ENCODE data around the gene KCNC1. TPM values are rescaled to one million over a fixed set of nuclear protein-coding genes. Genes with fewer than 3 reads are reported as not detected.

The KCNC1 gene
- total RNA-seq, 1 donor from 2014 or later: not detected

DNA sequence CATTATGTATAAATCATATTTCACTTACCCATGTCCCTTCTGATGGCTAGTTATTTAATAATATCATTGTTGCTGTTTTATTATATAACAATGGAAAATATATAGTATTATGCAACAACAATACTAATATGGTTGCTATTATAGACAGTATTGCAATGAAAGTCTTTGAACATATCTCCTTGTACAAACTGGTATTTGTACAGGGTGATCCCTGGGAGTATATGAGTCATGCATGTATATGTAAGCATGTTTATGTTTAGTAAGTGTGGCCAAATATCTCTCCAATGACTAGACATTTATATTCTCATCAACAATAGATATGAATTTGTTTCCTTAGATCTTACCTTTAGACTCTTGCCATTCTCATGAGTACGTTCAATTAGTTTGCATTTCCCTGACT, 55.9 kb downstream of the KCNC1 start:
- no peaks in the 10 kb centered on the region for H3K4me1 Mint-ChIP-seq (ENCODE audit: low read depth)
- no peaks in the 10 kb centered on the region for H3K9me3 Mint-ChIP-seq
- no peaks in the 10 kb centered on the region for H3K36me3 Mint-ChIP-seq (ENCODE audit: low read depth)
- H3K27ac Mint-ChIP-seq: no peak overlapping the region
- H3K4me3 Mint-ChIP-seq: no peak overlapping the region
- DNase-seq (ENCODE audit: low spot score): no peak
- no peaks in the 10 kb centered on the region for H3K27me3 Mint-ChIP-seq (ENCODE audit: insufficient read depth)
- intact Hi-C loops (cut with micrococcal nuclease): no loop called here

DNA sequence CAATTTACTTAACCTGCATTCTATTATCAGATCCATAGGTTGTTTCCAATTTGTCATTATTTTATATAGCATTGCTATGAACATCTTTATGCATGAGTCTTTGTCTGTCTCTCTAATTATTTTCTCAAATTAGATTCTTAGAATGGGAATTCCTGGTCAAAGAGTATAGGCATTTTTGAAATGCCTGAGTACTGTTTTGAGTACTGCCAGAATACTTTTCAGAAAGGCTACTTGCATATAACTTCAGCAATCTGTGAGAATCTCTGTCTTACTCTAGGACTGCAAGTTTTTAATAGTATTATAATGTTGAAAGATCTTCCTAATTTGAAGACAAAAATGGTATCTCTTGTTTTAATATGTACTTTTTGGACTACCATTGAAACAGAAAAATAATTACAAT, 56.6 kb downstream of the KCNC1 start:
- intact Hi-C loops (cut with micrococcal nuclease): no loop called here
- H3K4me1 Mint-ChIP-seq (ENCODE audit: low read depth): no peaks in the 10 kb centered on the region
- no peaks in the 10 kb centered on the region for H3K27me3 Mint-ChIP-seq (ENCODE audit: insufficient read depth)
- H3K4me3 Mint-ChIP-seq: no peak overlapping the region
- H3K36me3 Mint-ChIP-seq (ENCODE audit: low read depth): no peaks in the 10 kb centered on the region
- no peak for DNase-seq (ENCODE audit: low spot score)
- H3K27ac Mint-ChIP-seq: no peak overlapping the region
- no peaks in the 10 kb centered on the region for H3K9me3 Mint-ChIP-seq

DNA sequence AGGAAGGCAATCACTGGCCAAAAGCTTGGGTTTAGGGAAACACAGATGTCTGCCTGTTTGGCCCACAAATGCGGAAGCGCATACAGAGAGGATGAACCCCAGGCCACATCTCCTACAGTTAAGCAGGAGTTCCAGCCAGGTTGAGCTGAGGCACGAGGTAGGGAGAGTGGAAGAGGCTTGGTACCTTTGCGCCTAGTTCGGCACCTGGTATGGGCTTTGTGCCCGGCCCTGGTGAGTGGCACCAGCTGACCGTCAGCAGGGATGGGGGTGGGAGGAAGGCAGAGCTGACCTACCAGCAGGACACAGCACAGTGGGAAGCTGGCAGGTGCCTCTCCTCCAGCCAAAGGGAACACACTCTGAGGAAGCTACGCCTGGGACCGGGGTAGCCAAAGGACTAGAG, 57.6 kb downstream of the KCNC1 start:
- no peak overlapping the region for H3K27ac Mint-ChIP-seq
- no peaks in the 10 kb centered on the region for H3K4me1 Mint-ChIP-seq (ENCODE audit: low read depth)
- DNase-seq (ENCODE audit: low spot score): no peak
- intact Hi-C loops (cut with micrococcal nuclease): no loop called here
- no peaks in the 10 kb centered on the region for H3K36me3 Mint-ChIP-seq (ENCODE audit: low read depth)
- no peak overlapping the region for H3K4me3 Mint-ChIP-seq
- H3K9me3 Mint-ChIP-seq: no peaks in the 10 kb centered on the region
- no peaks in the 10 kb centered on the region for H3K27me3 Mint-ChIP-seq (ENCODE audit: insufficient read depth)

DNA sequence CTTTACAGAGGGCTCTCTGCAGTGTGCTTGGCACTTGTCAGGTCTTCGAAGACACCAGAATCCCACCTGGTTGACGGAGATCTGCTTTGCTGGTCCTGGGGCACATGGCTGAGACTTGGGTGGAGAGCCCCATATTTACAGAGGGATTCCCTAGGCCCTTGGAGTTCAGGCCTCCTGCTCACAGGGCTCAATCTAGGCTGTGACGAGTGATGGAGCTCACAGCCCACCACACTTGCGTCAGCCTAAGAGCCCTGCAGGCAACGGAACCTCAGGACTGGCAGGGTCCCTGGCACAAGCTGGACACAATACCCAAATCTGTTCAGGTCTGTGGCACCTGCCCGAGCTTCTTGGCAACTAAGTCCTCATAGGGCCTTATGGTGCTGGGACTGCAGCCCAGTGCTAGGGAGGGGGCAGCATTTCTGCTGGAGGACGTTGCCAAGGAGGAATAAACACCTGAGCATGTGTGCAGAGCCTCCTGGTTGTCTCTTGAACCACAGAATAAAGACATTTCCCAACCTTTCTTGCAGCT, 59.1 kb downstream of the KCNC1 start:
- Mint-ChIP-seq H3K9me3 (no peaks in the 10 kb centered on the region), H3K27me3 (ENCODE audit: insufficient read depth) (no peaks in the 10 kb centered on the region)
- intact Hi-C loops (cut with micrococcal nuclease): no loop called here

DNA sequence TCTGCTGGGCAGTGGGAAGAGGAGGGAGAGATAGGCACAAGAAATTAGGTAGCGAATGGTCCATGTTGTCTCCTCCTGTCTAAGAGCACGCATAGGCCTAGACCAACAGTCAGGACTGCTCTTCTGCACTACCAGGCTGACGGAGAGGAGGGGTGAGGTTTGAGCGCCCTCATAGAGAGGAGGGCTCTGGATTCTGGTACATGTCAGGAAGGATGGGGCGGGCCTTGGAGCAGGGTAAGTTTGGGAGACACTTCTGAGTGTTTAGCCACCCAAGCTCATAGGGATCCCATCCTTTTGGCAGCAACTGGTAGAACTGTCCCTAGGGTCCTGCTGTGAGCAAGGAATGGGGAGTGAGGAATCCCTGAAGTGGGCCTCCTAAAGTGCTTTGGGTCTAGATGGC, 60.4 kb downstream of the KCNC1 start:
- Mint-ChIP-seq H3K4me1 (ENCODE audit: low read depth) (no peaks in the 10 kb centered on the region), H3K4me3 (no peak overlapping the region), H3K9me3 (no peaks in the 10 kb centered on the region), H3K36me3 (ENCODE audit: low read depth) (no peaks in the 10 kb centered on the region), H3K27ac (no peak overlapping the region), H3K27me3 (ENCODE audit: insufficient read depth) (no peaks in the 10 kb centered on the region)
- intact Hi-C loops (cut with micrococcal nuclease): no loop called here
- DNase-seq (ENCODE audit: low spot score): no peak

More for the DNA sequence above, 59.1 kb downstream of the KCNC1 start:
- Mint-ChIP-seq H3K4me3 (no peak overlapping the region), H3K4me1 (ENCODE audit: low read depth) (no peaks in the 10 kb centered on the region), H3K27ac (no peak overlapping the region), H3K36me3 (ENCODE audit: low read depth) (no peaks in the 10 kb centered on the region)
- no peak for DNase-seq (ENCODE audit: low spot score)

DNA sequence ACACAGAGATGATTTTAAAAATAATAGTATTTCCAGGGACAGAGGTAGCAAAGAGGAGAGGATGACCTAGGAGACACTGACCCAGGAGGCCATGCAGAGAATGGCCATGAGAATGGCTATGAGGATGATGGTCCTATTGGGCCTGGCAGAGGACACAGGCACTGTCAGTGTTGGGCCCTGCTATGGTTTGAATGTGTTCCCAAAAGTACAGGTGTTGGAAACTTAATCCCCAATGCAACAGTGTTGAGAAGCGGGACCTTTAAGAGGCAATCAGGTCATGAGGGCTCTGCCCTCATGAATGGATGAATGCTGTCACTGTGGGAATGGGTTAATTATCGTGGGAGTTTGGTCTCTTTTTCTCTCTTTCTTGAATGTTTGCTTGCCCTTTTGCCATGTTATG, 61.6 kb downstream of the KCNC1 start:
- DNase-seq (ENCODE audit: low spot score): no peak
- Mint-ChIP-seq H3K4me1 (ENCODE audit: low read depth) (no peaks in the 10 kb centered on the region), H3K9me3 (no peaks in the 10 kb centered on the region), H3K36me3 (ENCODE audit: low read depth) (no peaks in the 10 kb centered on the region), H3K27ac (no peak overlapping the region), H3K4me3 (no peak overlapping the region), H3K27me3 (ENCODE audit: insufficient read depth) (no peaks in the 10 kb centered on the region)
- intact Hi-C loops (cut with micrococcal nuclease): no loop called here

DNA sequence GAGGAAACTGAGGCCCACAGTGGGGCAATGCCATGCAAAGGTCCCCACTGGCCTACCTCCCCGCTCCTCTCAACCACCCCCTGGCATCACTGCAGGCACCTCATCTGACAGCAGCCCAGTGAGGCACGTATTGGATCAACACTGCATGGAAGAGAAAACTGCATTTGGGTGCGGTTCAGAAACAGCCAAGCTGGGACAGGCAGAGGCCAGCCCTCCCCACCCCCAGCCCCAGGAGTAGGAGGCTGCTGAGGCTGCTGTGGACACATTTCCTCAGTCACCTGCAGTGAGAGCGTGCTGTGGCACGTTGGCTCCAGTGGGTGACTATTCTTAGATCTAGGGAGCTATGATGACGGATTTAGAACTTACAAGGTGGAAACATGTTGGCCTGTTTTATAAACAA, 63.7 kb downstream of the KCNC1 start:
- intact Hi-C loops (cut with micrococcal nuclease): no loop called here
- Mint-ChIP-seq H3K27ac (no peak overlapping the region), H3K27me3 (ENCODE audit: insufficient read depth) (no peaks in the 10 kb centered on the region), H3K4me1 (ENCODE audit: low read depth) (no peaks in the 10 kb centered on the region), H3K9me3 (no peaks in the 10 kb centered on the region), H3K36me3 (ENCODE audit: low read depth) (no peaks in the 10 kb centered on the region), H3K4me3 (no peak overlapping the region)
- no peak for DNase-seq (ENCODE audit: low spot score)

DNA sequence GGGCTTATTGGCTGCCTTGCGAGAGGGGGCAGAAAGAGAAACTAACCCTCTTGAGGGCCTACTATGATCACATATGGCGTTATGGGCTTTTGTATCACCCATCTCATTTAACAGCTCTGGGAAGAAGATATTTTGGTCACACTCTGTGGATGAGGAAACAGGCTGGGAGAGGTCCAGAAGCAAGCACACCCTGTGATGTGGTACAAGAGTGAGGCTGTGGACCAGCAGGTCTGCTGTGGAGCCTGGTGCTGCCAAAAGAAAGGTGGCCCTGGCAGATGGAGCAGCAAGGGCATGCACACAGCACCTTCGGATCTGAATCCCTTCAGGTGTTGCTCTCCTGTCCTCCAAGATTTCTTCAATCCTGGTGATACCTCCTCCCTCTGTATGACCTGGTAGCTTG, 64.1 kb downstream of the KCNC1 start:
- no peaks in the 10 kb centered on the region for H3K4me1 Mint-ChIP-seq (ENCODE audit: low read depth)
- H3K36me3 Mint-ChIP-seq (ENCODE audit: low read depth): no peaks in the 10 kb centered on the region
- no peaks in the 10 kb centered on the region for H3K9me3 Mint-ChIP-seq
- no peak overlapping the region for H3K4me3 Mint-ChIP-seq
- intact Hi-C loops (cut with micrococcal nuclease): no loop called here
- DNase-seq (ENCODE audit: low spot score): no peak
- no peaks in the 10 kb centered on the region for H3K27me3 Mint-ChIP-seq (ENCODE audit: insufficient read depth)
- H3K27ac Mint-ChIP-seq: no peak overlapping the region

DNA sequence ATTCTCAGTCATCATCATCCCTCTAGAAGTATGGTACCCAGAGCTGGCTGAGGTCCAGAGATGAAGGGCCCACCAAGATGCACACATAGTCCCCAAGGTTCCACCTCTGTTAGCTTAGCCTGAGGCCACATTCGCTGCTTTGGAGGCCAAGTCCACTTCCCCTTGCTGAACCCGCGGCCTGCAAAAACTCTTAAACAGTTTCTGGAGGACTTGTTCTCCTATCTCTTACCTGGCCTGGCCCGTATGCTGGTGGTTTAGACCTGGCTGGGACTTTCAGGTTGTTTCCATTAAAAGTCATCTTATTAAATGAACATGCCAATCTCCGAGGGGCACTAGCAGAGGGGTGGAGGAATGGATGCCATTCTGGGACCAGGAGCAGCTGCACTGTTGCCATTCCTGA, 64.6 kb downstream of the KCNC1 start:
- Mint-ChIP-seq H3K27me3 (ENCODE audit: insufficient read depth) (no peaks in the 10 kb centered on the region), H3K9me3 (no peaks in the 10 kb centered on the region), H3K4me1 (ENCODE audit: low read depth) (no peaks in the 10 kb centered on the region), H3K27ac (no peak overlapping the region), H3K4me3 (no peak overlapping the region), H3K36me3 (ENCODE audit: low read depth) (no peaks in the 10 kb centered on the region)
- intact Hi-C loops (cut with micrococcal nuclease): no loop called here
- DNase-seq (ENCODE audit: low spot score): no peak

DNA sequence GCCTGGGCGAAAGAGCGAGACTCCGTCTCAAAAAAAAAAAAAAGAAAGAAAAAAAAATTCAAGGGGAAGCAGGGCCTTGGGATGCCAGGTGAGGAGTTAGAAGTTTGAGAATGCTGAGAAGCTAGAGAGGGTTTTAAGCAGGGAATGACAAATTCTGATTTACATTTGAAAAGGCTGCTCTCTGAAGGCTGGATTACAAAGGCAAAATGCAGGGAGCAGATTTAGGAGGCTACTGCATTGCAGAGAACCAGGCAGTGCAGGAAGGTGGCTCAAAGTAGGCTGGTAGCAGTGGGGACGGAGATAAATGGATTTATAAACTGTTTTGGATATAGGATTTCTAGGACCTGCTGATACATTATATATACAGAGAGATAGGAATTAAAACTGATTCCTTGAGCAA, 66.6 kb downstream of the KCNC1 start:
- Mint-ChIP-seq H3K4me1 (ENCODE audit: low read depth) (no peaks in the 10 kb centered on the region), H3K9me3 (no peaks in the 10 kb centered on the region), H3K36me3 (ENCODE audit: low read depth) (no peaks in the 10 kb centered on the region), H3K27ac (no peak overlapping the region), H3K4me3 (no peak overlapping the region), H3K27me3 (ENCODE audit: insufficient read depth) (no peaks in the 10 kb centered on the region)
- intact Hi-C loops (cut with micrococcal nuclease): no loop called here
- no peak for DNase-seq (ENCODE audit: low spot score)

DNA sequence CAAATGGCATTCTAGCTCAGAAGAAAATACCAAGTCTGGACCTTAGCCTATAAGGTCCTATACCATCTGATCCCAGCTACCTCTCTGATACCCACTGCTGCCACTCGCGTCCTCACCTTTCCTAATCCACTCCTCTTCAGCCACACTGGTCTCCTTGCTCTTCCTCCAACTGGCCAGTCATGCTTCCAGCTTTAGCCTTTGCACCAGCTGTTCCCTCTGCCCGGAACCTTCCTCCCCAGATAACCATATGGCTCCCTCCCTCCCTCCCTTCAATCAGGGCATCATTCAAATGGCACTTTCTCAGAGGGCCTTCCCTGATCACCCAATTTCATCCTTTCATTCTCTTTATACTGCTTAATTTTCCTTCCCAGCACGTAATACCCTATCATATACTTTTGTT, 67.9 kb downstream of the KCNC1 start:
- Mint-ChIP-seq H3K9me3 (no peaks in the 10 kb centered on the region), H3K36me3 (ENCODE audit: low read depth) (no peaks in the 10 kb centered on the region), H3K4me3 (no peak overlapping the region), H3K27me3 (ENCODE audit: insufficient read depth) (no peaks in the 10 kb centered on the region), H3K4me1 (ENCODE audit: low read depth) (no peaks in the 10 kb centered on the region), H3K27ac (no peak overlapping the region)
- no peak for DNase-seq (ENCODE audit: low spot score)
- intact Hi-C loops (cut with micrococcal nuclease): no loop called here

DNA sequence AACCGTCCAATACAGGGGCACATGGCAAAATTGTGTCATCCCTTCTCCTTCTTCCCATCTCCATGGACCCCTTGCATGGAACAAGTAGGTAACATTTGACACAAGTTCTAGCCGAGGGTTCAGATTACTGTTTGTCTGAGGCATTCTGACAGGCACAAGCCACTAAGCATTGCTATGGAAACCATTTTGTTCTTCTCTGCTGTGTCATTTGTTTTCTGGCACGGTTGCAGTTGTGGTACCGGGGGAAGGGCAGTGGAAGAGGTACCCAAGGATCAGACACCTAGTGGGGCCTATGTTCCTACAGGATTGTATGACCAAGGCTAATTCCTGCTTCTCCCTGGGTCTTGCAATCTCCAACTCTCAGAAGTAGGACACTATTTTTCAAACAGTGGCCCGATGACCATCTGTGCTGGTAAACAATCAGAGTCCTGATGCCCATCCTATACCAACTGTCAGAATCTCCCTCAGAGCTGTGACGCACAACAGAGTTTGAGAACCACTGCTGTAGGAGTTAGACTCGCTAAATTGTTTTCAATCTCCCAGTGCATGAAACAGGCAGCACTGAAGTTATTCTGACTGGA, 69.3 kb downstream of the KCNC1 start:
- H3K36me3 Mint-ChIP-seq (ENCODE audit: low read depth): no peaks in the 10 kb centered on the region
- no peak overlapping the region for H3K27ac Mint-ChIP-seq
- H3K4me1 Mint-ChIP-seq (ENCODE audit: low read depth): no peaks in the 10 kb centered on the region
- no peak for DNase-seq (ENCODE audit: low spot score)
- no peak overlapping the region for H3K4me3 Mint-ChIP-seq
- no peaks in the 10 kb centered on the region for H3K9me3 Mint-ChIP-seq
- intact Hi-C loops (cut with micrococcal nuclease): no loop called here
- no peaks in the 10 kb centered on the region for H3K27me3 Mint-ChIP-seq (ENCODE audit: insufficient read depth)

DNA sequence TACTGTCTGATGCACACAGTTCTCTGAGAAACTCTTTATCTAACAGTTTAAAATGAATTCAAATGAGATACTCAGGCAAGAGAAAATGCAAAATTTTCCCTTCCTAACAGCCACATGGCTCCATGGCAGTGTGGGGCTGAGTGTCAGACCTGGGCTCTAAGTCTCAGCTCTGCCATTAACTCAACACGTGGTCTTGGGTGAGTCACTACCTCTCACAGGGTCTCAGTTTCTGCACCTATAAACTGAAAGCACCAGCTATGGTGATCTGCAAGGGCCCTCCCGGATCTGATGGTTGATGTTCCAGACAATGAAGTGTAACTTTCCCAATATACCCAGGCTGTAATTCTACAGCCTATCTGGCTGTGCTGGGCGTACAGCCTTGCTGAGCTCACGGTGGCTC, 70.5 kb downstream of the KCNC1 start:
- intact Hi-C loops (cut with micrococcal nuclease): no loop called here
- H3K36me3 Mint-ChIP-seq (ENCODE audit: low read depth): no peaks in the 10 kb centered on the region
- no peaks in the 10 kb centered on the region for H3K27me3 Mint-ChIP-seq (ENCODE audit: insufficient read depth)
- H3K4me3 Mint-ChIP-seq: no peak overlapping the region
- H3K9me3 Mint-ChIP-seq: no peaks in the 10 kb centered on the region
- no peak overlapping the region for H3K27ac Mint-ChIP-seq
- no peaks in the 10 kb centered on the region for H3K4me1 Mint-ChIP-seq (ENCODE audit: low read depth)
- DNase-seq (ENCODE audit: low spot score): no peak

DNA sequence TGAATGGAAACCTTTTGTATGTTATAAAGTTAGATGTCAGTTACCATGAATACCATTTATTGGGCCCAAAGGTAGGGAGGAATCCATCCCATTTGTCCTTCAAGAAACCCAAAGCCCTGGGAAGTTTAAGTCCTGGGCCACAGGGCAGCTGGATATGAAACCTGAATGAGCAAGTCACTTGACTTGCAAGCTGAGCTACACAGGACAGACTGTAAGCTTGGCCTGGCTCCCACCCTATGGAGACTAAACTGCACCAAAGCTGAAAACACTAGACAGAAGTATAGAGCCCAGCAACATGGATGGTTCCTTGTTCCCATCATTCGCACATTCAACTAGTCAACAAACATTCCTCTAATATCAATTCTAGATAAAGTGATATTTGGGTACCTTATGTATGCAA, 71.3 kb downstream of the KCNC1 start:
- Mint-ChIP-seq H3K4me1 (ENCODE audit: low read depth) (no peaks in the 10 kb centered on the region), H3K9me3 (no peaks in the 10 kb centered on the region), H3K4me3 (no peak overlapping the region), H3K27me3 (ENCODE audit: insufficient read depth) (no peaks in the 10 kb centered on the region), H3K36me3 (ENCODE audit: low read depth) (no peaks in the 10 kb centered on the region), H3K27ac (no peak overlapping the region)
- no peak for DNase-seq (ENCODE audit: low spot score)
- intact Hi-C loops (cut with micrococcal nuclease): no loop called here
